Hematopoietic multipotent progenitor cell treated with erythropoietin and hydrocortisone succinate and interleukin-3 and kit ligand, for 17 days (in vitro differentiated cells): ENCODE measurements around the gene ZFPL1.

Experiments
- DNase-seq: peaks from one replicate; pipeline ENCODE4 v3.0.0-alpha.2; 2015; ENCODE audit warnings: low spot score

Gene ZFPL1

GRCh38 chr11:65083834-65084597 is at the start of gene ZFPL1, which contains the start of gene CDCA5:
ZFPL1 (plus strand) TSS chr11:65084222; CDS start chr11:65084699, 477 bp downstream.
CDCA5 (minus strand) TSS chr11:65084040; CDS start chr11:65083978, 62 bp downstream.
- DNase-seq = peak; percentile 98

- no peak for DNase-seq
These were observed 49.6 kb upstream of the ZFPL1 start for GRCh38 chr11:65034423-65034822.

GRCh38 chr11:65035579-65035978 is 48.4 kb upstream of the ZFPL1 start:
- DNase-seq = no peak

GRCh38 chr11:65036931-65037330 is 47.1 kb upstream of the ZFPL1 start:
- DNase-seq = no peak

- DNase-seq = no peak
These were observed 43.5 kb upstream of the ZFPL1 start for GRCh38 chr11:65040520-65040846.

GRCh38 chr11:65040847-65041622 is 43.0 kb upstream of the ZFPL1 start, which contains the start of gene SAC3D1:
SAC3D1 (plus strand) TSS chr11:65041210; CDS start chr11:65041293, 83 bp downstream.
- peak; percentile 86 for DNase-seq

GRCh38 chr11:65042891-65043290 is 41.1 kb upstream of the ZFPL1 start:
- DNase-seq = no peak

- no peak for DNase-seq
These were observed 40.0 kb upstream of the ZFPL1 start for GRCh38 chr11:65043881-65044501.

GRCh38 chr11:65045061-65045460 is 39.0 kb upstream of the ZFPL1 start:
- no peak for DNase-seq

GRCh38 chr11:65045728-65046127 is 38.3 kb upstream of the ZFPL1 start:
- DNase-seq = no peak

GRCh38 chr11:65047581-65048422 is 36.2 kb upstream of the ZFPL1 start:
- no peak for DNase-seq

GRCh38 chr11:65051398-65051858 is 32.6 kb upstream of the ZFPL1 start:
- no peak for DNase-seq

- no peak for DNase-seq
These were observed 30.1 kb upstream of the ZFPL1 start for GRCh38 chr11:65053827-65054508.

- DNase-seq = no peak
These were observed 28.5 kb upstream of the ZFPL1 start for GRCh38 chr11:65055538-65055937.

GRCh38 chr11:65056999-65057398 is 27.0 kb upstream of the ZFPL1 start:
- no peak for DNase-seq

GRCh38 chr11:65057526-65057925 is 26.5 kb upstream of the ZFPL1 start:
- no peak for DNase-seq

GRCh38 chr11:65058012-65058411 is 26.0 kb upstream of the ZFPL1 start:
- DNase-seq = no peak

GRCh38 chr11:65058419-65059054 is 25.5 kb upstream of the ZFPL1 start, which contains the start of gene NAALADL1:
NAALADL1 (minus strand) TSS chr11:65058553; CDS start chr11:65058521, 32 bp downstream.
- no peak for DNase-seq

- DNase-seq = no peak
These were observed 24.5 kb upstream of the ZFPL1 start for GRCh38 chr11:65059523-65059922.
